WERI-Rb-1 (cell line): ENCODE data around the gene HTD2.

ENCODE experiments used
- DNase-seq: peaks from one replicate; pipeline ENCODE4 v3.0.0-alpha.2; 2020
- H3K27ac ChIP-seq: fragments of 250-450 bp; sonication (Bioruptor Pico); 2 replicates; pipeline ENCODE4 v1.5.1; 2020; ENCODE audit warnings: mild to moderate bottlenecking, moderate library complexity
- H3K27me3 ChIP-seq: fragments of 250-450 bp; sonication (Bioruptor Pico); 2 replicates; pipeline ENCODE4 v1.5.1; 2021; ENCODE audit warnings: mild to moderate bottlenecking, low read depth, moderate library complexity; ENCODE audit not compliant: insufficient read depth, severe bottlenecking
- H3K36me3 ChIP-seq: fragments of 250-450 bp; sonication (Bioruptor Pico); 2 replicates; pipeline ENCODE4 v1.5.1; 2020; ENCODE audit warnings: mild to moderate bottlenecking, moderate library complexity
- H3K4me3 ChIP-seq: 2 replicates; pipeline ENCODE4 v1.5.1; 2011; ENCODE audit warnings: low read depth, mild to moderate bottlenecking, control low read depth, low read length
- H3K9me3 ChIP-seq: fragments of 250-450 bp; sonication (Bioruptor Pico); 2 replicates; pipeline ENCODE4 v1.5.1; 2021; ENCODE audit warnings: mild to moderate bottlenecking, moderate library complexity; ENCODE audit not compliant: severe bottlenecking
- CTCF ChIP-seq: IDR thresholded peaks from 2 replicates; pipeline ENCODE4 v1.5.1; 2011; ENCODE audit warnings: low read depth, mild to moderate bottlenecking, control low read depth, inconsistent platforms, low read length

The HTD2 gene

DNA sequence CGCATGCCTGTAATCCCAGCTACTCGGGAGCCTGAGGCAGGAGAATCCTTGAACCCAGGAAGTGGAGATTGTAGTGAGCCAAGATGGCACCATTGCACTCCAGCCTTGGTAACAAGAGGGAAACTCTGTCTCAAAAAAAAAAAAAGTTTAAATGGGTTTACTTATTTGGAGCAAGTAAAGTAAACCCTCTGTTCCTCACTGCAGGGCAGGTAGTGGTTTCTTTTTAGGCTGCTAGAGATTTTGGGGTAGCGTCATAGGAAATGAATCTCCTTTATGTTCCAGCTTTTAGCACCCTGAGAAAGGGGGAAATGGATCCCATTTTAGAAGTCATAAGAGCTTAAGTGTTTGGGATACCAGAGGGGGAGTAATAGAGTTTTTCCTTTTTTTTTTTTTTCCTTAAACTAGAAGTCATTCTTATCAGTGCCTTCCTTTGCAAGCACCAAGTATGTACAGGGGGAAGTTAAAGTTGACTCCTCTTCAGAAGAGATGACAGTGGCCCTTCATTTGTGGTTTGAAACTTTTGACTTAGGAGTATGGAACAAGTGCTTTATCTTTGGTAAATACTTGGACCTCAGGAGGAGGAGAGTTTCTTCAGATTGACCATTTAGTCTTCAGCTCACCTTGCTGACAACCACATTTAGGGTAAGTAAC is 34.4 kb downstream of the HTD2 start:
- Histone ChIP-seq H3K27ac (no peak overlapping the region), H3K27me3 (no peaks in the 10 kb centered on the region), H3K36me3 (no peaks in the 10 kb centered on the region), H3K9me3 (no peaks in the 10 kb centered on the region), H3K4me3 (no peak overlapping the region)
- DNase-seq = no peak
- TF ChIP-seq CTCF = no peak

- no peak for TF ChIP-seq CTCF
- Histone ChIP-seq H3K9me3 (no peaks in the 10 kb centered on the region), H3K27ac (no peak overlapping the region), H3K4me3 (no peak overlapping the region), H3K27me3 (no peaks in the 10 kb centered on the region), H3K36me3 (no peaks in the 10 kb centered on the region)
- DNase-seq = no peak
Measured at GRCh38 chr3:58341376-58341775, 35.1 kb downstream of the HTD2 start.

DNA sequence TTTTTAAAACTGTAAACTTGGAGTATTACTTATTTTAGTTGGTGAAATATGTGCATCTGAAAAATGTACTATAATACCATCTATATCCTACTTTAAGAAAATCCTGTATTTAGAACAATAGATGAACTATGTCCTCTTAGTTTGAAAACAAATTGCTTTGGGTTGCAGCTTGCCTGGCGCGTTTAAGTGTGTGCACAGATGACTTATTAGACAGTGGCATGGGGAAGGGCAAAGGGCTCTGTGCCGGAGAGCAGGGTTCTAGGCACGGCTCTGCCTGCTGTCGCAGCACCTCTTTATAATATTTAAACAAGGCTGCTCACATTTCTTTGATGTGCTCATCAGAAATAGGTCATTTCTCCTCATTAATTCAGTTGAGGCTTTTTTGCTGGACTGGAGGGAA is 36.4 kb downstream of the HTD2 start:
- Histone ChIP-seq H3K36me3 (no peaks in the 10 kb centered on the region), H3K9me3 (no peaks in the 10 kb centered on the region), H3K27ac (no peak overlapping the region), H3K4me3 (no peak overlapping the region), H3K27me3 (no peaks in the 10 kb centered on the region)
- DNase-seq = no peak
- TF ChIP-seq CTCF = no peak

DNA sequence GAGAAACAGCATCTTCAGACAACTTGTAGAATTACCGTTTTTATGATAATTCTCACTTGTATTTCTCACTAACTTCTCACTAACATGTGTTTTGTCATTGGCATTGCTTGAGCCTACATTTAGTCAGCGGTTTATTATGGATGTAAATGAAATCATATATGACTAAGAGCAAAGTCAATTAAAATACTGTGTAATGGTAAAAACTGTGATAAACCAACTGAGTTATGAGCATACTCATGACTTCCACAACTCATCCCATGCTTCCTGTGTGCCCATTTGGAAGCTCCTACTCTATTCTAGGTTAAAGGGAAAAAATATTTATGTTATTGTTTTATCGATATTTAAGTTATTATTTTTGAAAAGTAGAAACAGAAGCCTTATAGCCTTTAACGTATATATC is 39.1 kb downstream of the HTD2 start:
- Histone ChIP-seq H3K27me3 (no peaks in the 10 kb centered on the region), H3K9me3 (no peaks in the 10 kb centered on the region), H3K36me3 (no peaks in the 10 kb centered on the region), H3K27ac (no peak overlapping the region), H3K4me3 (no peak overlapping the region)
- DNase-seq = no peak
- TF ChIP-seq CTCF = no peak

DNA sequence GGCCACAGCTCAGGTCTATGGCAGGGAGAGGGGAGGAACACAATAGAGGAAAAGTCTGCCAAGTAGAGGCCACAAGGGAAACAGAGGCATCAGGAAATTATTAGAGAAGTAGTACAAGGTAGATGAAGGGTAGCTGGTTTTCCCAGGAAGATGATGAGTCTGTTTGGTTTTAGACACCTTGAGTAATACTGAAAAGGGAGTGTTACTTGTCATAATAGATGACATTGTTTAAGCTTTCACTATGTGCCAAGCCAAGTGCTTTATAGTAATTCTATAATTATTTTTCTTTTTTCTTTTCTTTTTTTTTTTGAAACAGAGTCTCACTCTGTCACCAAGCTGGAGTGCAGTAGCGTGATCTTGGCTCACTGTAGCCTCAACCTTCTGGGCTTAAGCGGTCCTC is 40.0 kb downstream of the HTD2 start:
- Histone ChIP-seq H3K27ac (no peak overlapping the region), H3K36me3 (no peaks in the 10 kb centered on the region), H3K4me3 (no peak overlapping the region), H3K27me3 (no peaks in the 10 kb centered on the region), H3K9me3 (no peaks in the 10 kb centered on the region)
- TF ChIP-seq CTCF = no peak
- no peak for DNase-seq

DNA sequence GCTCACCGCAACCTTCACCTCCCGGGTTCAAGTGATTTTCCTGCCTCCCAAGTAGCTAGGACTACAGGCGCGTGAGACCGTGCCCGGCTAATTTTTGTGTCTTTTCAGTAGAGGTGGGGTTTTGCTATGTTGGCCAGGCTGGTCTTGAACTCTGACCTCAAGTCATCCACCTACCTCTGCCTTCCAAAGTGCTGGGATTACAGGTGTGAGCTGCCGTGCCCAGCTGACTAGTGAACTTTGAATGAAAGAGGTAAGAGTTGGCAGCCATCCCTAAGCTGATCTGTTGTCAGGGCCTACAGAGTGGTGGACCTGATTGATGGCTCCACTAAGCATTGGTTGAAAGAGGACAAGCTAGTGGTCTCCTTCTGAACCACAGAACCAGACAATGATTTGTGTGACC is 41.7 kb downstream of the HTD2 start:
- no peaks in the 10 kb centered on the region for H3K36me3 ChIP-seq
- no peak overlapping the region for H3K27ac ChIP-seq
- no peaks in the 10 kb centered on the region for H3K27me3 ChIP-seq
- no peaks in the 10 kb centered on the region for H3K9me3 ChIP-seq
- TF ChIP-seq CTCF = no peak
- no peak for DNase-seq
- no peak overlapping the region for H3K4me3 ChIP-seq
